ENCODE results near the gene OSBPL6.

DNA sequence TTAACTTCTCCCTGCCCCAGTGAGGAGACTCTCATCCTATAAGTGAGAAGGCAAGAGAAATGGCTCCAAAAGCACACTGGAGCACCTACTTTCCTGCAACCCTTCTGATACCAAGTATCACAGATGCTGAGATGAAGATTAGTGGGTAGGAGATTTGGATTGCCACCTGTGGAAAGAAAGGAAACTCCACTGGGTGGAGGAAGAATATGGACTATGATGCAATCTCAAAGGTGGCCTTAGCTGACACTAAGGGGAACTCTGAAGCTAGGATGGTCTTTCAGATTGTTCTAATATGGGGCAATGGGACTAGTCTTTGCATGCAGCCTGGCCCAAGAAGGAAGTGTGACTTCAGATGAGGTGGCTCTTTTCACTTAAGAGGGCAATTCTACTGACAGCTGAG, 235.0 kb downstream of the OSBPL6 start:
- TF ChIP-seq RBFOX2 (IDR thresholded peaks at IDR 0.05; ENCODE audit: low read depth, low read length) = no peak
- no peak for TF ChIP-seq PPARD (CRISPR knock-in tag; IDR thresholded peaks at IDR 0.05)
- TF ChIP-seq ZFX (CRISPR knock-in tag; IDR thresholded peaks at IDR 0.05) = no peak
- no peak for TF ChIP-seq SP1 (CRISPR knock-in tag; IDR thresholded peaks at IDR 0.05)
- TF ChIP-seq SIN3A (IDR thresholded peaks at IDR 0.05; ENCODE audit: borderline replicate concordance in 2 of 2, control insufficient read depth in 1 of 2, low read depth in 2 of 2, low read length in 2 of 2) = no peak
- no peak for TF ChIP-seq KLF13 (tag; IDR thresholded peaks at IDR 0.05; ENCODE audit: borderline replicate concordance, low read depth)
- TF ChIP-seq, protein P1, sequence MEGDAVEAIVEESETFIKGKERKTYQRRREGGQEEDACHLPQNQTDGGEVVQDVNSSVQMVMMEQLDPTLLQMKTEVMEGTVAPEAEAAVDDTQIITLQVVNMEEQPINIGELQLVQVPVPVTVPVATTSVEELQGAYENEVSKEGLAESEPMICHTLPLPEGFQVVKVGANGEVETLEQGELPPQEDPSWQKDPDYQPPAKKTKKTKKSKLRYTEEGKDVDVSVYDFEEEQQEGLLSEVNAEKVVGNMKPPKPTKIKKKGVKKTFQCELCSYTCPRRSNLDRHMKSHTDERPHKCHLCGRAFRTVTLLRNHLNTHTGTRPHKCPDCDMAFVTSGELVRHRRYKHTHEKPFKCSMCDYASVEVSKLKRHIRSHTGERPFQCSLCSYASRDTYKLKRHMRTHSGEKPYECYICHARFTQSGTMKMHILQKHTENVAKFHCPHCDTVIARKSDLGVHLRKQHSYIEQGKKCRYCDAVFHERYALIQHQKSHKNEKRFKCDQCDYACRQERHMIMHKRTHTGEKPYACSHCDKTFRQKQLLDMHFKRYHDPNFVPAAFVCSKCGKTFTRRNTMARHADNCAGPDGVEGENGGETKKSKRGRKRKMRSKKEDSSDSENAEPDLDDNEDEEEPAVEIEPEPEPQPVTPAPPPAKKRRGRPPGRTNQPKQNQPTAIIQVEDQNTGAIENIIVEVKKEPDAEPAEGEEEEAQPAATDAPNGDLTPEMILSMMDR (IDR thresholded peaks at IDR 0.05 in 2 of 3, conservative IDR thresholded peaks at IDR 0.05 in 1 of 3; ENCODE audit: insufficient read depth in 2 of 3, low read depth in 1 of 3, low read length in 3 of 3) = no peak
